Fibroblast of villous mesenchyme (primary cell): ENCODE measurements around the gene WFDC1. TPM values are rescaled to one million over a fixed set of nuclear protein-coding genes. Genes with fewer than 3 reads are reported as not detected.

ENCODE experiments used
- DNase-seq: peaks from one replicate; pipeline ENCODE4 v3.0.0-alpha.2; 2010; ENCODE audit warnings: low read depth
- H3K4me3 ChIP-seq: 2 replicates; pipeline ENCODE4 v1.5.1; 2011; ENCODE audit warnings: low read depth, mild to moderate bottlenecking, low read length
- total RNA-seq: library from RNA; depleted of rRNA; stranded (reverse); fragments of >200 nt; gene quantifications from 2 replicates; pipeline ENCODE4 v1.2.3, GENCODE V29; 2012
- TF ChIP-seq, protein P1 (sequence below): IDR thresholded peaks from 2 replicates; pipeline ENCODE4 v1.5.1; 2012; ENCODE audit warnings: low read depth, mild to moderate bottlenecking, low read length; ENCODE audit not compliant: insufficient read depth

Gene WFDC1
- total RNA-seq, 1 donor = 8.2 TPM

DNA sequence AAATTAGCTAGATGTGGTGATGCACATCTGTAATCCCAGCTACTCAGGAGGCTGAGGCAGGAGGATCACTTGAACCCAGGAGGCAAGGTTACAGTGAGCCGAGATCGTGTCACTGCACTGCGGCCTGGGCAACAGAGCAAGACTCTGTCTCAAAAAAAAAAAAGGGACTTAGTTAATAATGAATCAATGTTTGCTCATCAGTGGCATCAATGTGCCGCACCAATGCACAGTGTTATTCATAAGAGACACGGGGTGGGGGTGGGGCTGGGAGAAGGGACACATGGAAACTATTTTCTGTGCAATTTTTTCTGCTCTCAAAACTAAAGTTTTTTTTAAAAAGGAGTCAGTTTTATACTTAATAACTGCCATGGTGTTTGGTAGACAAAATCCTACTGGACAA, 66.9 kb downstream of the WFDC1 start:
- TF ChIP-seq, protein P1, sequence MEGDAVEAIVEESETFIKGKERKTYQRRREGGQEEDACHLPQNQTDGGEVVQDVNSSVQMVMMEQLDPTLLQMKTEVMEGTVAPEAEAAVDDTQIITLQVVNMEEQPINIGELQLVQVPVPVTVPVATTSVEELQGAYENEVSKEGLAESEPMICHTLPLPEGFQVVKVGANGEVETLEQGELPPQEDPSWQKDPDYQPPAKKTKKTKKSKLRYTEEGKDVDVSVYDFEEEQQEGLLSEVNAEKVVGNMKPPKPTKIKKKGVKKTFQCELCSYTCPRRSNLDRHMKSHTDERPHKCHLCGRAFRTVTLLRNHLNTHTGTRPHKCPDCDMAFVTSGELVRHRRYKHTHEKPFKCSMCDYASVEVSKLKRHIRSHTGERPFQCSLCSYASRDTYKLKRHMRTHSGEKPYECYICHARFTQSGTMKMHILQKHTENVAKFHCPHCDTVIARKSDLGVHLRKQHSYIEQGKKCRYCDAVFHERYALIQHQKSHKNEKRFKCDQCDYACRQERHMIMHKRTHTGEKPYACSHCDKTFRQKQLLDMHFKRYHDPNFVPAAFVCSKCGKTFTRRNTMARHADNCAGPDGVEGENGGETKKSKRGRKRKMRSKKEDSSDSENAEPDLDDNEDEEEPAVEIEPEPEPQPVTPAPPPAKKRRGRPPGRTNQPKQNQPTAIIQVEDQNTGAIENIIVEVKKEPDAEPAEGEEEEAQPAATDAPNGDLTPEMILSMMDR = no peak
- no peak overlapping the region for H3K4me3 ChIP-seq
- DNase-seq = no peak

DNA sequence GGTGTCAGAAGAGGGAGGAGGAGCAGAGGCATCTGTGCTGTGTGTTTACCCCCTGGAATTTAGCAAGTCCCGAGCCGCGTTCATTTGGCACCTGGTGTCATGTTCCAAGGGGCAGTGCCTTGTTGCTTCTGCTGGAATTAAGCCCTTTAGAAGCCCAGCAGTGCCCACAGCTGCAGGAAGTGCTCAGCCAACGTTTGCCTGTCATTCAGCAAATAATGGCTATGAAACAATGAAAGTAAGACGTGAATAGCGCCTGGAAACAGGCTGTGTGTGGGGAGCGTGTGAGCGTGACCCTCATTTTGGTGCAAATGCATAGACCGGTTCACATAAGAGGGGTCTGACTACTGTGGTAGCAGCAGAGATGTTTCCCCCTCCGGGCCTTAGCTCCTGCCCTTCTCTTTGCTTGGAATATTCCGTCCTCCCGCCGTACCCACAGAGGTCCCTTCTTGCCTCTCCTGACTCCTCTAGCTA, 67.8 kb downstream of the WFDC1 start:
- no peak for DNase-seq
- H3K4me3 ChIP-seq = no peak overlapping the region
- TF ChIP-seq, protein P1 = no peak

DNA sequence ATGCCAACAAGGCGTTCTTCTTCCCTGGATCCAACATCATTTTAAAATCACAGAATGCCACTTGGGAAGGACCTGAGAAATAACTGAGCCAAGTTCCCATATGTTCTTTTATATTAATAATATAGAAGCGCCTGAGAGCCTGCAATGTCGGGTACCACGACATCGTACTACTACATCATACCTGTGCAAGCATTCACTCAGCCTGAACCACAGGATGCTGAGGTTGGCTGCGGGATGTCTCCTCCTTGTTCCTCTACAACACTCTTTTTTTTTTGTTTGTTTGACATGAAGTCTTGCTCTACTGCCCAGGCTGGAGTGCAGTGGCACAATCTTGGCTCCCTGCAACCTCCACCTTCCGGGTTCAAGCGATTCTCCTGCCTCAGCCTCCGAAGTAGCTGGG, 71.5 kb downstream of the WFDC1 start:
- no peak for DNase-seq
- H3K4me3 ChIP-seq = no peak overlapping the region
- TF ChIP-seq, protein P1 = no peak

DNA sequence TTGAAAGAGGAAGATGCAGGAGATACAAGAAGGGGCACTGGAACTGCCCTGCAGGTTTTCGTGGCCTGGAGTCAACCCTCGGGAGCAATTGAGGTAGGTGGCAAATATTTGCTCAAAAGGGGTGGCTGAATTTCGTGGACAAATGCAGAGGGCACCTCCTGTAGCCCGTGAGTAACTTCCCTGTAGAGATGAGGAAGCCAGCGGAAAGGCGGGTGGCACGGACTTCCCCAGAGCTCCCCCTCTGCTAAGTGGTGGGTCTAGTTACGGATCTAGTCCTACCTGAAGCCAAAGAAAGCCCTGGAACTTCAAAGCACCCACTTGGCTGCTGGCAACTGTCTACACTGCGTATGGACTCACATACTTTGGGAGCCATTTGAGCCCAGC, 72.6 kb downstream of the WFDC1 start:
- no peak overlapping the region for H3K4me3 ChIP-seq
- DNase-seq = no peak
- TF ChIP-seq, protein P1 = no peak

DNA sequence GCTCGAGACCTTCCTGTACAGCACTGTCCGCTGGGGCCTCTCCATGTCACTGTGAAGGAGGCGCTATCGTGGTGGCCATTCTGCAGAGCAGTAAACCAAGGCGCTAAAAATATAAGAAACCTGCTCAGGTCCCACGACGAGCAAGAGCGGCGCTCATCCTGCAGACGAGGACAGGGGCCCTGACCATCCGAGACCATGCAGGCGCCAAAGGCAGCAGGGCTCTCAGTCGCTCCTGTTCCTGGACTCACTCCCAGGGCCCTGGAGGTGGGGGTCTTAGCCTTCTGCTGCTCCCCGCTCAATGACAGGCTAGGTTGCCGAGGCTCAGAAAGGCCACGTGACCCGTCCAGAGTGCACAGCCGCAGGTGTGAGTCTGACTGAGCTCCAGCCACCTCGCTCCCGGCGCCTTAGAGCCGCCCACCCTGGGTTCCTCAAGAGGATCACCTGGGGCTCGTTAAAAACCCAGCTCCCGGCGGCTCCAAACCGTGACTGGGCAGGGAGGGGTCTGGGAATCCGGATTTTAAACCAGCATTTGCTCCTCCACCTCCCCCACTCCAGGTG, 73.2 kb downstream of the WFDC1 start:
- TF ChIP-seq, protein P1 = no peak
- H3K4me3 ChIP-seq = no peak overlapping the region
- DNase-seq = no peak

DNA sequence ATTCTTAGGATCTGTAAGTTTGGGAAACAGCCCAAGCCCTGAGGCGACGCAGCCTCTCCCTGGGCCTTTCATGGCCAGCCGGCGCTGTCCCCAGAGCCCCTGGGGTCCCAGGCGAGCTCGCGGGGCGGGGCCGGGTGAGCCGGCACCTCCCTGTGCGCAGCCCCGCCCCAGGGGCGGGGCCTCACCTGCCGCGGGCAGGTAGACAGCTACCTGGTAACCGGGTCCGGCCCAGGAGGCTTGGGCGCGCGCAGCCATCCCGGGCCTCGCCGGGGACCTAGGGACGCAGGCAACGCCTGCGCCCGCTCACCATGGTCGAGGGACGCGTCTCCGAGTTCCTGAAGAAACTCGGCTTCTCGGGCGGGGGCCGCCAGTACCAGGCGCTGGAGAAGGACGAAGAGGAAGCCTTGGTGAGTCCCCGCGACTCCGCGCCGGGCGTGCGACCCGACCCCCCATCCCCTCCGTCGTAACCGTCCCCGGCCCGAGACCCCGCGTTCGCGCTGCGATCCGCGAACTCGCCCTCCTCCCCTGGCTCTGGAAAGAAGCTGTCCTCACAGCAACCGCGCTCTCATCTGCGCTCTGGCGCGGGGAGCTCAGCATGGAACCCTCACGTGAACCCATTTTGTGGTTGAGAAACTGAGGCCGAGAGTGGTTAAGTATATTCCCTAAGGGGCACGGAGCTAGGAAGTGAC, 73.8 kb downstream of the WFDC1 start, which contains the start of gene ATP2C2:
ATP2C2 (plus strand) TSS at position 231 of the 689 bp plus-strand sequence; CDS start at position 309, 78 bp downstream.
- DNase-seq = no peak
- TF ChIP-seq, protein P1 = no peak
- H3K4me3 ChIP-seq = no peak within 1 kb of the TSS
